ENCODE measurements around the gene RET. TPM values are rescaled to one million over a fixed set of nuclear protein-coding genes. Genes with fewer than 3 reads are reported as not detected.
A peak's percentile ranks its signal among the peaks of the same experiment; 100 is the strongest.

Gene RET
- total and polyA plus RNA-seq, 2 donors from 2014 or later = 1.1 to 3.1 TPM

GRCh38 chr10:43056568-43057011, 20.3 kb upstream of the RET start:
- no peak for TF ChIP-seq CTCF (IDR thresholded peaks at IDR 0.05; ENCODE audit: borderline replicate concordance, extremely low read depth, insufficient read depth)
- H3K9me3 ChIP-seq (ENCODE audit: control insufficient read depth in 2 of 3, insufficient read depth in 1 of 3, low read length in 3 of 3) = no peaks in the 10 kb centered on the region
- H3K9ac ChIP-seq (ENCODE audit: low read length in 3 of 3) = no peak overlapping the region
- no peaks in the 10 kb centered on the region for H3K36me3 ChIP-seq (ENCODE audit: control insufficient read depth in 2 of 3, insufficient read depth in 3 of 3, low read length in 3 of 3)
- FAIRE-seq (no peak), DNase-seq (peak in 2 of 5 donors; percentile 33 to 48)
- no peak overlapping the region for H3K4me3 ChIP-seq (ENCODE audit: low read length in 3 of 3)
- no peak overlapping the region for H3K27ac ChIP-seq (ENCODE audit: low read depth in 2 of 2, low read length in 2 of 2)
- no peaks in the 10 kb centered on the region for H3K27me3 ChIP-seq (ENCODE audit: control insufficient read depth, insufficient read depth, low read length)
- no peaks in the 10 kb centered on the region for H3K4me1 ChIP-seq (ENCODE audit: control insufficient read depth in 2 of 3, insufficient read depth in 2 of 3, low read depth in 1 of 3, low read length in 3 of 3)
- intact Hi-C loops (cut with DNase I) = no loop called here

GRCh38 chr10:43057231-43057711, 19.6 kb upstream of the RET start:
- H3K27me3 ChIP-seq (ENCODE audit: control insufficient read depth, insufficient read depth, low read length) = no peaks in the 10 kb centered on the region
- no peak overlapping the region for H3K4me3 ChIP-seq (ENCODE audit: low read length in 3 of 3)
- intact Hi-C loops (cut with DNase I) = no loop called here
- TF ChIP-seq CTCF (IDR thresholded peaks at IDR 0.05; ENCODE audit: borderline replicate concordance, extremely low read depth, insufficient read depth) = no peak
- H3K36me3 ChIP-seq (ENCODE audit: control insufficient read depth in 2 of 3, insufficient read depth in 3 of 3, low read length in 3 of 3) = no peaks in the 10 kb centered on the region
- no peaks in the 10 kb centered on the region for H3K4me1 ChIP-seq (ENCODE audit: control insufficient read depth in 2 of 3, insufficient read depth in 2 of 3, low read depth in 1 of 3, low read length in 3 of 3)
- peak in 2 of 5 donors; percentile 22 to 27 for DNase-seq
- no peak for FAIRE-seq
- H3K9ac ChIP-seq (ENCODE audit: low read length in 3 of 3) = no peak overlapping the region
- H3K9me3 ChIP-seq (ENCODE audit: control insufficient read depth in 2 of 3, insufficient read depth in 1 of 3, low read length in 3 of 3) = no peaks in the 10 kb centered on the region
- H3K27ac ChIP-seq (ENCODE audit: low read depth in 2 of 2, low read length in 2 of 2) = no peak overlapping the region

- Histone ChIP-seq H3K27me3 (ENCODE audit: control insufficient read depth, insufficient read depth, low read length) (no peaks in the 10 kb centered on the region), H3K4me3 (ENCODE audit: low read length in 3 of 3) (no peak overlapping the region), H3K27ac (ENCODE audit: low read depth in 2 of 2, low read length in 2 of 2) (no peak overlapping the region), H3K9me3 (ENCODE audit: control insufficient read depth in 2 of 3, insufficient read depth in 1 of 3, low read length in 3 of 3) (no peaks in the 10 kb centered on the region), H3K4me1 (ENCODE audit: control insufficient read depth in 2 of 3, insufficient read depth in 2 of 3, low read depth in 1 of 3, low read length in 3 of 3) (no peaks in the 10 kb centered on the region), H3K36me3 (ENCODE audit: control insufficient read depth in 2 of 3, insufficient read depth in 3 of 3, low read length in 3 of 3) (no peaks in the 10 kb centered on the region), H3K9ac (ENCODE audit: low read length in 3 of 3) (no peak overlapping the region)
- FAIRE-seq (no peak), DNase-seq (peak in 1 of 5 donors; percentile 51)
- TF ChIP-seq CTCF (IDR thresholded peaks at IDR 0.05; ENCODE audit: borderline replicate concordance, extremely low read depth, insufficient read depth) = no peak
- intact Hi-C loops (cut with DNase I) = no loop called here
These were observed 19.0 kb upstream of the RET start for GRCh38 chr10:43057831-43058340.
